K562 (cell line): ENCODE results near the gene SOS1. TPM values are rescaled to one million over a fixed set of nuclear protein-coding genes. Genes with fewer than 3 reads are reported as not detected.

Source experiments
- ATAC-seq: fragments of 200-7000 bp; cut with Tn5 transposase; 3 replicates; pipeline ENCODE4 v1.9.1; 2020; ENCODE audit warnings: moderate library complexity
- BruUV-seq: library from RNA; stranded (reverse); fragments of 400-500 nt; replicated peaks from 2 replicates; lab custom pipeline; 2021; lab: Mats Ljungman, UMichigan
- CTCF ChIA-PET: fragments of 300-600 bp; formaldehyde crosslinking; extraction: SDS; loops from one replicate; lab custom pipeline; 2021; ENCODE audit warnings: low intra/inter-chr PET ratio; lab: Yijun Ruan, JAX
- POLR2A ChIA-PET: fragments of 300-600, 350-650 bp; sonication (Branson Sonifier 250); formaldehyde crosslinking; extraction: SDS; loops from one replicate; lab custom pipeline; 2021; ENCODE audit warnings: antibody characterized with exemption, inconsistent platforms; lab: Yijun Ruan, JAX
- DNase-seq, 4 experiments: peaks; one replicate each; pipeline versions ENCODE4 v3.0.0 to v3.0.0-alpha.2; 2011 to 2018; ENCODE audit warnings: low spot score in 3 of 4, mixed read lengths in 3 of 4; ENCODE audit errors: extremely low read depth in 1 of 4
- FAIRE-seq: peaks from 2 replicates; lab custom pipeline; 2011; peaks lifted over from hg19 to GRCh38; lab: Jason Lieb, UNC
- H2AFZ ChIP-seq: 2 replicates; pipeline ENCODE4 v1.6.0; 2011; ENCODE audit warnings: low read depth, low read length, control low read depth, inconsistent platforms
- H3K27ac ChIP-seq: fragments of 200-600 bp; 3 replicates; pipeline ENCODE4 v1.8.0; 2011; ENCODE audit warnings: low read depth, mild to moderate bottlenecking, control low read depth, inconsistent platforms, low read length, moderate library complexity, mixed read lengths; ENCODE audit errors: extremely low read depth
- H3K27me3 ChIP-seq, 2 experiments: fragments of 300-600 bp in 1 of 2; 2 replicates in 1 of 2; 3 replicates in 1 of 2; pipeline versions ENCODE4 v1.6.0 to v1.8.0; 2011; ENCODE audit warnings: inconsistent platforms in 2 of 2, low read length in 2 of 2, mild to moderate bottlenecking in 1 of 2, mixed read lengths in 1 of 2, moderate library complexity in 1 of 2; ENCODE audit not compliant: control insufficient read depth in 2 of 2, insufficient read depth in 2 of 2
- H3K36me3 ChIP-seq: fragments of 300-600 bp; 3 replicates; pipeline ENCODE4 v1.8.0; 2011; ENCODE audit warnings: mild to moderate bottlenecking, low read length, inconsistent platforms; ENCODE audit not compliant: control insufficient read depth, insufficient read depth
- H3K4me1 ChIP-seq, 2 experiments: fragments of 200-600 bp in 1 of 2; replicated peaks in 1 of 2; 2 replicates in 1 of 2; 3 replicates in 1 of 2; pipeline versions ENCODE4 v1.5.1 to v1.8.0; 2011; ENCODE audit warnings: inconsistent platforms in 2 of 2, low read length in 2 of 2, mild to moderate bottlenecking in 1 of 2, mixed read lengths in 1 of 2, moderate library complexity in 1 of 2; ENCODE audit not compliant: control insufficient read depth in 2 of 2, insufficient read depth in 2 of 2
- H3K4me2 ChIP-seq: 2 replicates; pipeline ENCODE4 v1.6.1; 2011; ENCODE audit warnings: low read length, control low read depth, inconsistent platforms, mixed read lengths; ENCODE audit not compliant: insufficient read depth
- H3K4me3 ChIP-seq: fragments of 200-600 bp; sonication (generic), shearing (Covaris generic); 2 replicates; pipeline ENCODE4 v1.5.1; 2016; ENCODE audit warnings: control low read depth, inconsistent platforms
- H3K79me2 ChIP-seq: fragments of 200-600 bp; 3 replicates; pipeline ENCODE4 v1.8.0; 2011; ENCODE audit warnings: low read length, inconsistent platforms; ENCODE audit not compliant: control insufficient read depth, insufficient read depth
- H3K9ac ChIP-seq, 2 experiments: 2 replicates each; pipeline versions ENCODE4 v1.6.0 to v1.6.1; 2011; ENCODE audit warnings: low read depth in 2 of 2, low read length in 2 of 2, control low read depth in 1 of 2, inconsistent platforms in 1 of 2, mild to moderate bottlenecking in 1 of 2, mixed read lengths in 1 of 2; ENCODE audit not compliant: insufficient read depth in 1 of 2
- H3K9me1 ChIP-seq: one replicate; pipeline ENCODE4 v1.6.0; 2011; ENCODE audit warnings: inconsistent platforms, mild to moderate bottlenecking, low read length, moderate library complexity; ENCODE audit not compliant: control insufficient read depth, insufficient read depth
- H3K9me3 ChIP-seq: replicated peaks from 2 replicates; pipeline ENCODE4 v1.5.1; 2011; ENCODE audit warnings: low read depth, low read length, inconsistent platforms; ENCODE audit not compliant: control insufficient read depth, insufficient read depth
- H4K20me1 ChIP-seq: replicated peaks from 2 replicates; pipeline ENCODE4 v1.6.1; 2011; ENCODE audit warnings: low read length, inconsistent platforms, mixed read lengths; ENCODE audit not compliant: control insufficient read depth, insufficient read depth
- ARID1B ChIP-seq: fragments of 450-650 bp; IDR thresholded peaks from 2 replicates; pipeline ENCODE4 v1.6.1; 2016; ENCODE audit warnings: antibody characterized with exemption, mild to moderate bottlenecking, inconsistent platforms
- CBFA2T3 ChIP-seq: fragments of 450-650 bp; IDR thresholded peaks from 2 replicates; pipeline ENCODE4 v1.6.1; 2017
- CC2D1A ChIP-seq: fragments of 450-650 bp; IDR thresholded peaks from 2 replicates; pipeline ENCODE4 v1.6.1; 2017; ENCODE audit warnings: mild to moderate bottlenecking
- HMG20B ChIP-seq: fragments of 250-450 bp; sonication (Bioruptor Pico); IDR thresholded peaks from 2 replicates; pipeline ENCODE4 v1.5.0; 2021; ENCODE audit warnings: mild to moderate bottlenecking
- MLX ChIP-seq, 2 experiments: fragments of 450-650 bp in 1 of 2; sonication (generic) in 1 of 2; formaldehyde crosslinking; conservative IDR thresholded peaks; 2 replicates each; pipeline versions ENCODE4 v1.4.0 to v1.8.1; 2020 to 2022; ENCODE audit warnings: mild to moderate bottlenecking in 1 of 2, missing genetic modification reagents in 1 of 2
- NFIC ChIP-seq: fragments of 450-650 bp; IDR thresholded peaks from 2 replicates; pipeline ENCODE4 v1.6.1; 2017; ENCODE audit warnings: mild to moderate bottlenecking, inconsistent platforms
- SOX6 ChIP-seq: fragments of 450-650 bp; IDR thresholded peaks from 2 replicates; pipeline ENCODE4 v1.6.1; 2014; ENCODE audit warnings: mild to moderate bottlenecking
- ZNF24 ChIP-seq: fragments of 450-650 bp; IDR thresholded peaks from 2 replicates; pipeline ENCODE4 v1.6.1; 2016
- WGBS: fragments of 100-300 bp; shearing (Covaris generic); methylation state at CpG from one replicate; pipeline ENCODE4 v1.1.6; 2016; ENCODE audit warnings: low coverage, mixed read lengths; ENCODE audit not compliant: insufficient coverage; ENCODE audit errors: missing lambda C conversion rate; 5-methylcytosine and 5-hydroxymethylcytosine counted together
- in situ Hi-C: fragments of 300-500 bp; cut with MboI; formaldehyde crosslinking; loops from 4 replicates; pipeline ENCODE4 v1.15.0; 2018; ENCODE audit warnings: inconsistent platforms, mixed read lengths
- intact Hi-C: fragments of 100-400 bp; cut with micrococcal nuclease; formaldehyde crosslinking; loops from 2 replicates; pipeline ENCODE4 v1.14.2; 2022
- polyA plus RNA-seq, 8 experiments: library from polyadenylated mRNA; depleted of rRNA in 4 of 8; stranded (reverse) in 5 of 8; unstranded in 3 of 8; fragments of >200 nt; fragmentation: Nextera tagmentation in 2 of 8; fragmentation: Illumina TruSeq in 1 of 8; extraction: Ambion mirVana in 2 of 8; extraction: Trizol in 1 of 8; gene quantifications; 2 replicates each; pipeline versions ENCODE4 v1.2.1 to v1.2.3, GENCODE V29; 2011 to 2014; ENCODE audit warnings: inconsistent platforms in 1 of 8, missing spikeins in 1 of 8
- total RNA-seq, 7 experiments: library from RNA; depleted of rRNA in 6 of 7; stranded (reverse); fragments of >200 nt in 6 of 7; fragmentation: Illumina TruSeq in 2 of 7; extraction: Trizol in 2 of 7; gene quantifications; 2 replicates each; pipeline versions ENCODE4 v1.2.1 to v1.2.3, GENCODE V29; 2011 to 2021; ENCODE audit warnings: low replicate concordance in 1 of 7

Gene SOS1
- total and polyA plus RNA-seq, 9 of the 15 experiments (the other 6 are each of a cell fraction or from before 2014, with no cell fraction given), result 2.5 to 27.1 (median 16.3) TPM

- peaks cover 11% of the 10 kb centered on the region for H4K20me1 ChIP-seq
- H3K4me1 ChIP-seq, result peaks cover 0 to 8% of the 10 kb centered on the region in 2 experiments; a peak in 2 of 5 replicates
- no peaks in the 10 kb centered on the region for H3K27me3 ChIP-seq
- peaks cover 17% of the 10 kb centered on the region; the same call in 2 of the 3 replicates for H3K36me3 ChIP-seq
- H3K9me3 ChIP-seq, result no peaks in the 10 kb centered on the region
- DNase-seq (no peak), FAIRE-seq (no peak), ATAC-seq (no peak)
- H2AFZ ChIP-seq, result no peak overlapping the region
- in situ Hi-C loops, result no loop called here
- intact Hi-C loops, result no loop called here
- no peaks in the 10 kb centered on the region for H3K9me1 ChIP-seq
- peaks cover 91% of the 10 kb centered on the region for H3K79me2 ChIP-seq
- BruUV-seq, result no TSS peak
- 29% methylated on average over 1 of the region's 1 CpG for WGBS
- no peak overlapping the region for H3K27ac ChIP-seq
- TF ChIP-seq ZNF24 (peak; percentile 77; the same call in 1 of the 2 replicates), CC2D1A (no peak), SOX6 (no peak), MLX (CRISPR knock-in tag; conservative IDR thresholded peaks at IDR 0.05) (no peak)
- ChIA-PET POLR2A (interaction anchor here (0.7 to 1.7 kb wide), 4 partner anchors 11 to 116 kb away, joined by 3 to 10 read pairs (median 6); partner anchors contain the start of gene SOS1), CTCF (no interaction called here)
- H3K9ac ChIP-seq, result no peak overlapping the region
- H3K4me2 ChIP-seq, result no peak overlapping the region
- no peak overlapping the region for H3K4me3 ChIP-seq
Observed at GRCh38 chr2:39108377-39108776, 12.5 kb downstream of the SOS1 start.

- BruUV-seq, result TSS peak; percentile 10
- TF ChIP-seq CBFA2T3 (peak; percentile 42; the same call in 1 of the 2 replicates), NFIC (peak; percentile 69; the same call in 1 of the 2 replicates), HMG20B (CRISPR knock-in tag) (no peak), ARID1B (peak; percentile 36; the same call in 1 of the 2 replicates)
- TF ChIP-seq, all 486 proteins: peak for 3
- FAIRE-seq (no peak), ATAC-seq (peak; percentile 33), DNase-seq (peak in 1 of 4 experiments; percentile 38)
- intact Hi-C loops (no loop called here), in situ Hi-C loops (no loop called here)
- Histone ChIP-seq H3K9ac (no peak overlapping the region), H3K9me1 (no peaks in the 10 kb centered on the region), H4K20me1 (peaks cover 11% of the 10 kb centered on the region), H3K4me1 (peaks cover 0 to 8% of the 10 kb centered on the region in 2 experiments; a peak in 2 of 5 replicates), H3K27ac (no peak overlapping the region), H3K9me3 (no peaks in the 10 kb centered on the region), H3K27me3 (no peaks in the 10 kb centered on the region), H3K36me3 (peaks cover 15% of the 10 kb centered on the region; the same call in 2 of the 3 replicates), H3K4me3 (no peak overlapping the region), H3K79me2 (peaks cover 91% of the 10 kb centered on the region), H2AFZ (no peak overlapping the region), H3K4me2 (no peak overlapping the region)
- 3% methylated on average over 2 of the region's 2 CpGs for WGBS
- POLR2A ChIA-PET, result interaction anchor here (1.4 kb wide), 1 partner anchor 12 kb away, joined by 8 read pairs; no protein-coding TSS in a partner anchor
- CTCF ChIA-PET, result interaction anchor here (1.0 kb wide), 1 partner anchor 116 kb away, joined by 3 read pairs; no protein-coding TSS in a partner anchor
Observed at GRCh38 chr2:39107724-39108273, 13.1 kb downstream of the SOS1 start.
